H1 (cell line): ENCODE data around the gene BCL7B. TPM values are rescaled to one million over a fixed set of nuclear protein-coding genes. Genes with fewer than 3 reads are reported as not detected.

ENCODE experiments used
- CTCF ChIA-PET: fragments of 300-600 bp; sonication (Branson Sonifier 250); formaldehyde crosslinking; loops from one replicate; lab custom pipeline; 2021; ENCODE audit not compliant: partially characterized antibody; lab: Charles Lee
- POLR2A ChIA-PET: fragments of 300-600 bp; sonication (Branson Sonifier 250); formaldehyde crosslinking; loops from one replicate; lab custom pipeline; 2021; ENCODE audit warnings: inconsistent platforms; ENCODE audit not compliant: partially characterized antibody; lab: Charles Lee
- DNase-seq, 2 experiments: peaks; one replicate each; pipeline versions ENCODE4 v3.0.0 to v3.0.0-alpha.2; 2010 to 2022; ENCODE audit warnings: low spot score in 2 of 2, low read depth in 1 of 2, mixed read lengths in 1 of 2
- FAIRE-seq: peaks from 2 replicates; lab custom pipeline; 2011; peaks lifted over from hg19 to GRCh38; lab: Jason Lieb, UNC
- H2AFZ ChIP-seq: 2 replicates; pipeline ENCODE4 v1.8.1; 2012; ENCODE audit warnings: low read length, inconsistent platforms
- H2AK5ac ChIP-seq: 2 replicates; pipeline ENCODE4 v1.6.1; 2013; ENCODE audit warnings: low read depth, low read length
- H2BK120ac ChIP-seq: replicated peaks from 2 replicates; pipeline ENCODE3; 2013; ENCODE audit warnings: low read depth, low read length, inconsistent platforms
- H2BK12ac ChIP-seq: 2 replicates; pipeline ENCODE4 v1.6.1; 2013; ENCODE audit warnings: low read depth, low read length
- H2BK15ac ChIP-seq: 2 replicates; pipeline ENCODE4 v1.6.1; 2013; ENCODE audit warnings: low read length
- H2BK20ac ChIP-seq: 2 replicates; pipeline ENCODE4 v1.6.1; 2013; ENCODE audit warnings: low read length
- H2BK5ac ChIP-seq: 2 replicates; pipeline ENCODE4 v1.6.1; 2013; ENCODE audit warnings: low read depth, low read length
- H3K14ac ChIP-seq: 2 replicates; pipeline ENCODE4 v1.6.1; 2013; ENCODE audit warnings: inconsistent platforms; ENCODE audit not compliant: insufficient read length
- H3K18ac ChIP-seq: 2 replicates; pipeline ENCODE4 v1.6.1; 2013; ENCODE audit warnings: low read length; ENCODE audit errors: extremely low read depth
- H3K23ac ChIP-seq: 2 replicates; pipeline ENCODE4 v1.6.1; 2013; ENCODE audit warnings: inconsistent platforms; ENCODE audit not compliant: insufficient read length
- H3K23me2 ChIP-seq: 2 replicates; pipeline ENCODE4 v1.6.1; 2013; ENCODE audit warnings: low read depth, low read length
- H3K27ac ChIP-seq: 2 replicates; pipeline ENCODE4 v1.6.1; 2011; ENCODE audit warnings: low read depth, low read length, inconsistent platforms
- H3K27me3 ChIP-seq, 4 experiments: replicated peaks in 1 of 4; 1 replicate in 1 of 4; 2 replicates in 3 of 4; pipeline versions ENCODE4 v1.6.1 to v1.8.1; 2011 to 2013; ENCODE audit warnings: low read length in 3 of 4, mild to moderate bottlenecking in 3 of 4, inconsistent platforms in 2 of 4, mixed read lengths in 2 of 4, moderate library complexity in 1 of 4; ENCODE audit not compliant: control insufficient read depth in 3 of 4, insufficient read depth in 3 of 4; ENCODE audit errors: extremely low read depth in 1 of 4
- H3K36me3 ChIP-seq, 4 experiments: 2 replicates each; pipeline versions ENCODE4 v1.6.1 to v1.8.1; 2011 to 2013; ENCODE audit warnings: mild to moderate bottlenecking in 4 of 4, low read length in 3 of 4, moderate library complexity in 2 of 4, control low read depth in 1 of 4, inconsistent platforms in 1 of 4; ENCODE audit not compliant: insufficient read depth in 4 of 4, control insufficient read depth in 2 of 4
- H3K4ac ChIP-seq: replicated peaks from 2 replicates; pipeline ENCODE3; 2013; ENCODE audit warnings: low read length, low read depth, mixed read lengths, inconsistent platforms; ENCODE audit not compliant: insufficient read length
- H3K4me1 ChIP-seq, 4 experiments: replicated peaks in 1 of 4; 1 replicate in 1 of 4; 2 replicates in 3 of 4; pipeline versions ENCODE4 v1.6.1 to v1.8.1; 2011 to 2013; ENCODE audit warnings: low read length in 3 of 4, inconsistent platforms in 2 of 4, mixed read lengths in 1 of 4; ENCODE audit not compliant: insufficient read depth in 4 of 4, control insufficient read depth in 3 of 4
- H3K4me2 ChIP-seq, 2 experiments: 2 replicates each; pipeline versions ENCODE4 v1.6.1 to v1.8.1; 2011 to 2013; ENCODE audit warnings: low read depth in 2 of 2, low read length in 2 of 2, control low read depth in 1 of 2, inconsistent platforms in 1 of 2, mild to moderate bottlenecking in 1 of 2; ENCODE audit not compliant: insufficient read depth in 1 of 2
- H3K4me3 ChIP-seq, 4 experiments: fragments of 200-600, 300-600 bp in 1 of 4; sonication (generic), shearing (Covaris generic), sonication (Bioruptor Twin) in 1 of 4; 2 replicates each; pipeline versions ENCODE4 v1.5.1 to v1.8.1; 2011 to 2016; ENCODE audit warnings: low read length in 4 of 4, low read depth in 3 of 4, control low read depth in 2 of 4, inconsistent platforms in 2 of 4, mild to moderate bottlenecking in 2 of 4, mixed read lengths in 1 of 4, moderate library complexity in 1 of 4; ENCODE audit not compliant: insufficient read depth in 2 of 4; ENCODE audit errors: extremely low read depth in 1 of 4
- H3K56ac ChIP-seq: replicated peaks from 2 replicates; pipeline ENCODE3; 2013; ENCODE audit warnings: low read depth, mild to moderate bottlenecking, mixed read lengths, low read length, inconsistent platforms; ENCODE audit not compliant: insufficient read length
- H3K79me1 ChIP-seq: 2 replicates; pipeline ENCODE4 v1.6.1; 2013; ENCODE audit warnings: low read depth, low read length, control low read depth
- H3K79me2 ChIP-seq, 2 experiments: 2 replicates each; pipeline versions ENCODE4 v1.6.1 to v1.8.1; 2012 to 2013; ENCODE audit warnings: low read length in 2 of 2, mild to moderate bottlenecking in 2 of 2, inconsistent platforms in 1 of 2; ENCODE audit not compliant: insufficient read depth in 2 of 2, control insufficient read depth in 1 of 2
- H3K9ac ChIP-seq, 4 experiments: replicated peaks in 1 of 4; 1 replicate in 1 of 4; 2 replicates in 3 of 4; pipeline versions ENCODE4 v1.6.1 to v1.8.1; 2011 to 2013; ENCODE audit warnings: low read depth in 3 of 4, low read length in 3 of 4, control low read depth in 2 of 4, mild to moderate bottlenecking in 2 of 4, moderate library complexity in 2 of 4, inconsistent platforms in 1 of 4; ENCODE audit errors: extremely low read depth in 1 of 4
- H3K9me3 ChIP-seq, 2 experiments: 2 replicates each; pipeline versions ENCODE4 v1.6.1 to v1.8.1; 2012 to 2013; ENCODE audit warnings: mild to moderate bottlenecking in 2 of 2, moderate library complexity in 2 of 2, control low read depth in 1 of 2, inconsistent platforms in 1 of 2, low read depth in 1 of 2, low read length in 1 of 2, mixed read lengths in 1 of 2; ENCODE audit not compliant: insufficient read depth in 2 of 2
- H4K20me1 ChIP-seq, 2 experiments: replicated peaks in 1 of 2; 2 replicates each; pipeline versions ENCODE3 to v1.8.1; 2011 to 2013; ENCODE audit warnings: inconsistent platforms in 2 of 2, low read length in 2 of 2, mild to moderate bottlenecking in 1 of 2; ENCODE audit not compliant: insufficient read depth in 2 of 2, control insufficient read depth in 1 of 2
- H4K5ac ChIP-seq: 2 replicates; pipeline ENCODE4 v1.6.1; 2013; ENCODE audit warnings: low read length, low read depth, mixed read lengths, inconsistent platforms; ENCODE audit not compliant: insufficient read length
- H4K8ac ChIP-seq: 2 replicates; pipeline ENCODE4 v1.8.0; 2013; ENCODE audit warnings: mild to moderate bottlenecking, moderate library complexity, low read length, inconsistent platforms; ENCODE audit not compliant: insufficient read depth; ENCODE audit errors: extremely low read depth
- H4K91ac ChIP-seq: replicated peaks from 2 replicates; pipeline ENCODE3; 2013; ENCODE audit warnings: low read length, mixed read lengths, inconsistent platforms; ENCODE audit not compliant: insufficient read length
- FOSL1 ChIP-seq: IDR thresholded peaks from 2 replicates; pipeline ENCODE4 v1.6.1; 2011; ENCODE audit warnings: mild to moderate bottlenecking, low read depth, low read length, moderate library complexity; ENCODE audit not compliant: insufficient read depth
- WGBS, 2 experiments: shearing (Covaris generic) in 1 of 2; methylation state at CpG; one replicate each; pipeline versions ENCODE4 v1.1.6 to v1.1.7; 2013 to 2015; ENCODE audit warnings: low lambda C conversion rate in 2 of 2, mixed read lengths in 2 of 2, inconsistent platforms in 1 of 2, low coverage in 1 of 2, missing lambda C conversion rate in 1 of 2; ENCODE audit not compliant: insufficient replicate concordance in 2 of 2, insufficient coverage in 1 of 2, insufficient read length in 1 of 2; ENCODE audit errors: extremely low coverage in 1 of 2, missing lambda C conversion rate in 1 of 2; 5-methylcytosine and 5-hydroxymethylcytosine counted together
- polyA plus RNA-seq, 7 experiments: library from polyadenylated mRNA; depleted of rRNA in 3 of 7; stranded (reverse) in 5 of 7; unstranded in 2 of 7; fragments of >200 nt in 5 of 7; fragments of 200-250 nt in 2 of 7; gene quantifications; 1 replicate in 5 of 7; 2 replicates in 1 of 7; 4 replicates in 1 of 7; pipeline versions ENCODE4 v1.2.1 to v1.2.3, GENCODE V29; 2011 to 2013; ENCODE audit warnings: missing spikeins in 2 of 7, mixed read lengths in 2 of 7
- total RNA-seq: library from RNA; stranded (reverse); fragmentation: NEBNext Ultra II Directional; extraction: Animal tissue kit (Norgen Biotek cat#: 25700); gene quantifications from 2 replicates; pipeline ENCODE4 v1.2.1, GENCODE V29; 2021

Gene BCL7B
- total and polyA plus RNA-seq, 2 of the 8 experiments (the other 6 are each of a cell fraction or from before 2014, with no cell fraction given), result 24.9 to 44.6 TPM

GRCh38 chr7:73582664-73583202, 25.2 kb upstream of the BCL7B start:
- H3K9me3 ChIP-seq, result no peaks in the 10 kb centered on the region
- peaks cover 0 to 19% (median 11%) of the 10 kb centered on the region in 4 experiments; a peak in 4 of 7 replicates for H3K27me3 ChIP-seq
- no peak overlapping the region for H4K5ac ChIP-seq
- H3K79me1 ChIP-seq, result no peaks in the 10 kb centered on the region
- H3K23ac ChIP-seq, result no peak overlapping the region
- CTCF ChIA-PET, result interaction anchor here (1.4 to 1.8 kb wide), 3 partner anchors 23 to 47 kb away, joined by 3 to 6 read pairs (median 3); no protein-coding TSS in a partner anchor
- H2BK15ac ChIP-seq, result no peak overlapping the region
- H3K23me2 ChIP-seq, result peaks cover 3% of the 10 kb centered on the region; the same call in 1 of the 2 replicates
- H3K56ac ChIP-seq, result no peak overlapping the region
- DNase-seq, result no peak
- no peaks in the 10 kb centered on the region for H3K36me3 ChIP-seq
- no peak overlapping the region for H3K14ac ChIP-seq
- H3K27ac ChIP-seq, result no peak overlapping the region
- no peak overlapping the region for H2BK120ac ChIP-seq
- no peak overlapping the region for H2BK20ac ChIP-seq
- peaks cover 0 to 3% (median 0%) of the 10 kb centered on the region in 4 experiments; a peak in 2 of 7 replicates for H3K4me1 ChIP-seq
- no peak overlapping the region for H3K4me2 ChIP-seq
- H3K4ac ChIP-seq, result no peak overlapping the region
- no peak overlapping the region for H3K18ac ChIP-seq
- no peak overlapping the region for H2AK5ac ChIP-seq
- H3K4me3 ChIP-seq, result no peak overlapping the region
- H4K20me1 ChIP-seq, result peaks cover 0 to 2% of the 10 kb centered on the region in 2 experiments
- H3K9ac ChIP-seq, result no peak overlapping the region
- WGBS, 2 experiments, result 86% methylated on average over 6 of the region's 6 CpGs; no CpG with 5 or more reads in 1 of the 2 experiments
- H2AFZ ChIP-seq, result no peak overlapping the region
- H4K91ac ChIP-seq, result no peak overlapping the region
- H2BK12ac ChIP-seq, result no peak overlapping the region
- FAIRE-seq, result no peak
- POLR2A ChIA-PET, result no interaction called here
- H3K79me2 ChIP-seq, result peaks cover 0 to 2% of the 10 kb centered on the region in 2 experiments; a peak in 1 of 4 replicates
- no peak overlapping the region for H4K8ac ChIP-seq
- no peak overlapping the region for H2BK5ac ChIP-seq
- no peak for TF ChIP-seq FOSL1
